ENCODE results near the gene ZNF219. TPM values are rescaled to one million over a fixed set of nuclear protein-coding genes. Genes with fewer than 3 reads are reported as not detected.

Gene ZNF219
- total RNA-seq, 1 experiment from 2014 or later, result 6.0 TPM

GRCh38 chr14:21059842-21060613 lies 38.4 kb downstream of the ZNF219 start:
- no peak overlapping the region for H3K27ac ChIP-seq (ENCODE audit: low read length)
- no TSS peak for BruUV-seq (replicated peaks)
- H3K36me3 ChIP-seq (ENCODE audit: low read depth, low read length), result no peaks in the 10 kb centered on the region
- H3K9ac ChIP-seq (ENCODE audit: low read length), result no peak overlapping the region
- H3K4me1 ChIP-seq (ENCODE audit: insufficient read depth, low read length), result no peaks in the 10 kb centered on the region
- ATAC-seq (no peak), DNase-seq (no peak)
- no peaks in the 10 kb centered on the region for H3F3A ChIP-seq (ENCODE audit: low read length, unreplicated experiment)
- ChIA-PET CTCF (no interaction called here), POLR2A (ENCODE audit: unreplicated experiment) (no interaction called here)
- H3K4me2 ChIP-seq (ENCODE audit: low read length), result no peak overlapping the region
- peaks cover 45% of the 10 kb centered on the region for H3K27me3 ChIP-seq (ENCODE audit: low read length)
- TF ChIP-seq EZH2 (IDR thresholded peaks at IDR 0.05; ENCODE audit: low read length, unreplicated experiment) (no peak), EZH2phosphoT487 (IDR thresholded peaks at IDR 0.05; ENCODE audit: borderline replicate concordance, low read length) (no peak)
- TF ChIP-seq, protein P1, sequence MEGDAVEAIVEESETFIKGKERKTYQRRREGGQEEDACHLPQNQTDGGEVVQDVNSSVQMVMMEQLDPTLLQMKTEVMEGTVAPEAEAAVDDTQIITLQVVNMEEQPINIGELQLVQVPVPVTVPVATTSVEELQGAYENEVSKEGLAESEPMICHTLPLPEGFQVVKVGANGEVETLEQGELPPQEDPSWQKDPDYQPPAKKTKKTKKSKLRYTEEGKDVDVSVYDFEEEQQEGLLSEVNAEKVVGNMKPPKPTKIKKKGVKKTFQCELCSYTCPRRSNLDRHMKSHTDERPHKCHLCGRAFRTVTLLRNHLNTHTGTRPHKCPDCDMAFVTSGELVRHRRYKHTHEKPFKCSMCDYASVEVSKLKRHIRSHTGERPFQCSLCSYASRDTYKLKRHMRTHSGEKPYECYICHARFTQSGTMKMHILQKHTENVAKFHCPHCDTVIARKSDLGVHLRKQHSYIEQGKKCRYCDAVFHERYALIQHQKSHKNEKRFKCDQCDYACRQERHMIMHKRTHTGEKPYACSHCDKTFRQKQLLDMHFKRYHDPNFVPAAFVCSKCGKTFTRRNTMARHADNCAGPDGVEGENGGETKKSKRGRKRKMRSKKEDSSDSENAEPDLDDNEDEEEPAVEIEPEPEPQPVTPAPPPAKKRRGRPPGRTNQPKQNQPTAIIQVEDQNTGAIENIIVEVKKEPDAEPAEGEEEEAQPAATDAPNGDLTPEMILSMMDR (conservative IDR thresholded peaks at IDR 0.05; ENCODE audit: low read depth, low read length), result no peak
- intact Hi-C loops (cut with micrococcal nuclease), result no loop called here
- no peak overlapping the region for H2AFZ ChIP-seq (ENCODE audit: low read length)
- H4K20me1 ChIP-seq (ENCODE audit: low read length), result no peaks in the 10 kb centered on the region
- H3K4me3 ChIP-seq (ENCODE audit: low read length), result no peak overlapping the region
- no peaks in the 10 kb centered on the region for H3K9me3 ChIP-seq (ENCODE audit: low read length)
- no peaks in the 10 kb centered on the region for H3K79me2 ChIP-seq (ENCODE audit: low read length)
- no peaks in the 10 kb centered on the region for H3K9me2 ChIP-seq (replicated peaks; ENCODE audit: low read length)

DNA sequence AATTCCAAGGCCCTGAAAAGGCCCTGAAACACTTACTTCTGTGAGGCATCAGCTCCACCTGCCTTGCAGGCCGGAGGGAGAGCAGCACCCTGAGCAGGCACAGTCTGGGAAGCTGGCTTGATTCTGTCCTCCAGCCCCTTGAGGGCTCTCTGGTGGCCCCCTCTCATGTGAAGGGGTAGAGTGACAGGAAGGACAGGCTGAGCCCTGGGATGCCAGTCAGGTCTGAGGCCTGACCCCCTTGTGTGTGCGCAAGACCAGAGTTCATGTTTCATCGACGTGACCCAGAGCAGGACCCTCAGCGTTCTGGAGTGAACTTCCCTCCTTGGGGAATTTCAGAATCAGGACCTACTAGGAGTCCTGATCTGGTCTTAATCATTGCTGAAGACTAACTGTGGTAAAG lies 39.6 kb downstream of the ZNF219 start:
- BruUV-seq (replicated peaks), result no TSS peak
- DNase-seq (no peak), ATAC-seq (no peak)
- H3K79me2 ChIP-seq (ENCODE audit: low read length), result no peaks in the 10 kb centered on the region
- peaks cover 39% of the 10 kb centered on the region for H3K27me3 ChIP-seq (ENCODE audit: low read length)
- H2AFZ ChIP-seq (ENCODE audit: low read length), result no peak overlapping the region
- ChIA-PET POLR2A (ENCODE audit: unreplicated experiment) (no interaction called here), CTCF (no interaction called here)
- H3K4me1 ChIP-seq (ENCODE audit: insufficient read depth, low read length), result no peaks in the 10 kb centered on the region
- TF ChIP-seq EZH2 (IDR thresholded peaks at IDR 0.05; ENCODE audit: low read length, unreplicated experiment) (no peak), EZH2phosphoT487 (IDR thresholded peaks at IDR 0.05; ENCODE audit: borderline replicate concordance, low read length) (no peak)
- TF ChIP-seq, protein P1 (conservative IDR thresholded peaks at IDR 0.05; ENCODE audit: low read depth, low read length), result no peak
- no peaks in the 10 kb centered on the region for H3F3A ChIP-seq (ENCODE audit: low read length, unreplicated experiment)
- H3K9me2 ChIP-seq (replicated peaks; ENCODE audit: low read length), result no peaks in the 10 kb centered on the region
- intact Hi-C loops (cut with micrococcal nuclease), result no loop called here
- H3K36me3 ChIP-seq (ENCODE audit: low read depth, low read length), result no peaks in the 10 kb centered on the region
- no peaks in the 10 kb centered on the region for H4K20me1 ChIP-seq (ENCODE audit: low read length)
- no peak overlapping the region for H3K27ac ChIP-seq (ENCODE audit: low read length)
- no peak overlapping the region for H3K9ac ChIP-seq (ENCODE audit: low read length)
- H3K9me3 ChIP-seq (ENCODE audit: low read length), result no peaks in the 10 kb centered on the region
- no peak overlapping the region for H3K4me2 ChIP-seq (ENCODE audit: low read length)
- no peak overlapping the region for H3K4me3 ChIP-seq (ENCODE audit: low read length)
